Measurements from ENCODE around the gene GLIS1. TPM values are rescaled to one million over a fixed set of nuclear protein-coding genes. Genes with fewer than 3 reads are reported as not detected.

Gene GLIS1
- total and polyA plus RNA-seq, 2 donors (not counting 3 experiments of a cell fraction or from before 2014, with no cell fraction given), result not detected

DNA sequence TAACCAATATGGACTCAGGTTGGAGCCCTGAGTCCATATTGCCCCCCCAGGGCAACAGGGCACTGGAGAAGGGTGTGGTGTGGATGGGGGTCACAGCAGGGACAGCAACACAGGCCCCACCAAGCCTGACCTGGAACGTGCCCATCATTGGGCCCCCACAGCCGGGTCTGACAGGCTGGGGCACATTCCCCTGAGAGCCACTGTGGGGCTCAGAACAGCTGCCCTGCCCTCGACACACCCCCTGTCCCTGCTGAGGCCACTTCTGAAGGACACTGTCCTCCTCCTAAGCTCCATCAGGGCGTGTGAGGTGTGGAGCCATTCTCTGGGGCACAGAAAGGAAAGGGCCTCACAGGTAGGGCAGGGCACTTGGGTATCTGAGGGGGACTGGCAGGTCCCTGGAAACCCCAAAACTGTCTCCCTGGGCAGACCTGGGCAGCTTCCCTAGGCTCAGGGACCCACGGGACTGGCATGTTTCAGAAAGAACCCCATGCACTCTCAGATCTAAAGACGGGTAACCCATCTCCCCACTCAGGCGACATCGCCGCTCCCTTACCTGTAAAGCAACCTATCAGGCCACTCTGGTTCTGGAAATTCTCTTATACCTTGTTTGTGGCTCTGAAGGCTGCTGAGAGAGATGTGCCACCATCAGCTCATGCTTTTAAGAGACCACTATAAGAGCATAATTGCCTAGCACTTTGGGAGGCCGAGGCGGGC lies 184.2 kb downstream of the GLIS1 start:
- Histone ChIP-seq H3K9ac (replicated peaks; ENCODE audit: extremely low read depth, insufficient read depth, low read length) (no peak overlapping the region), H2AFZ (ENCODE audit: low read depth, low read length) (no peak overlapping the region), H3K27me3 (ENCODE audit: control insufficient read depth in 2 of 2, insufficient read depth in 2 of 2, low read length in 2 of 2) (no peaks in the 10 kb centered on the region), H3K4me3 (replicated peaks in 1 of 3; ENCODE audit: insufficient read depth in 1 of 3, low read depth in 1 of 3, low read length in 3 of 3) (no peak overlapping the region), H3K9me3 (replicated peaks; ENCODE audit: control insufficient read depth, insufficient read depth, low read length) (no peaks in the 10 kb centered on the region), H4K20me1 (replicated peaks; ENCODE audit: control insufficient read depth, extremely low read depth, insufficient read depth, low read length) (no peaks in the 10 kb centered on the region), H3K27ac (ENCODE audit: insufficient read depth, low read depth, low read length) (no peak overlapping the region), H3K9me1 (replicated peaks; ENCODE audit: control insufficient read depth, extremely low read depth, insufficient read depth, low read length) (no peaks in the 10 kb centered on the region), H3K4me1 (ENCODE audit: control insufficient read depth, extremely low read depth, insufficient read depth, low read length) (no peaks in the 10 kb centered on the region), H3K79me2 (ENCODE audit: control insufficient read depth, insufficient read depth, low read length) (no peaks in the 10 kb centered on the region), H3K36me3 (ENCODE audit: control insufficient read depth in 2 of 2, extremely low read depth in 1 of 2, insufficient read depth in 2 of 2, low read length in 2 of 2) (no peaks in the 10 kb centered on the region), H3K4me2 (ENCODE audit: insufficient read depth, low read length) (no peak overlapping the region)
- POLR2A ChIA-PET, result no interaction called here
- TF ChIP-seq JUN (IDR thresholded peaks at IDR 0.05; ENCODE audit: borderline replicate concordance, insufficient read depth, insufficient read length, low read depth) (no peak), GATA2 (IDR thresholded peaks at IDR 0.05; ENCODE audit: insufficient read depth, insufficient read length, low read depth, low read length) (no peak), MYC (IDR thresholded peaks at IDR 0.05; ENCODE audit: low read depth, low read length) (no peak), EZH2 (IDR thresholded peaks at IDR 0.05; ENCODE audit: borderline replicate concordance, low read depth, low read length, severe bottlenecking) (no peak), POLR2AphosphoS5 (IDR thresholded peaks at IDR 0.05; ENCODE audit: insufficient read depth, low read depth, low read length) (no peak), FOS (IDR thresholded peaks at IDR 0.05; ENCODE audit: borderline replicate concordance, insufficient read depth, low read length) (no peak), POLR2A (IDR thresholded peaks at IDR 0.05; ENCODE audit: low read depth, low read length) (no peak)
- TF ChIP-seq, protein P1, sequence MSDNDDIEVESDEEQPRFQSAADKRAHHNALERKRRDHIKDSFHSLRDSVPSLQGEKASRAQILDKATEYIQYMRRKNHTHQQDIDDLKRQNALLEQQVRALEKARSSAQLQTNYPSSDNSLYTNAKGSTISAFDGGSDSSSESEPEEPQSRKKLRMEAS (IDR thresholded peaks at IDR 0.05; ENCODE audit: insufficient read depth, insufficient read length), result no peak
- TF ChIP-seq, protein P2, sequence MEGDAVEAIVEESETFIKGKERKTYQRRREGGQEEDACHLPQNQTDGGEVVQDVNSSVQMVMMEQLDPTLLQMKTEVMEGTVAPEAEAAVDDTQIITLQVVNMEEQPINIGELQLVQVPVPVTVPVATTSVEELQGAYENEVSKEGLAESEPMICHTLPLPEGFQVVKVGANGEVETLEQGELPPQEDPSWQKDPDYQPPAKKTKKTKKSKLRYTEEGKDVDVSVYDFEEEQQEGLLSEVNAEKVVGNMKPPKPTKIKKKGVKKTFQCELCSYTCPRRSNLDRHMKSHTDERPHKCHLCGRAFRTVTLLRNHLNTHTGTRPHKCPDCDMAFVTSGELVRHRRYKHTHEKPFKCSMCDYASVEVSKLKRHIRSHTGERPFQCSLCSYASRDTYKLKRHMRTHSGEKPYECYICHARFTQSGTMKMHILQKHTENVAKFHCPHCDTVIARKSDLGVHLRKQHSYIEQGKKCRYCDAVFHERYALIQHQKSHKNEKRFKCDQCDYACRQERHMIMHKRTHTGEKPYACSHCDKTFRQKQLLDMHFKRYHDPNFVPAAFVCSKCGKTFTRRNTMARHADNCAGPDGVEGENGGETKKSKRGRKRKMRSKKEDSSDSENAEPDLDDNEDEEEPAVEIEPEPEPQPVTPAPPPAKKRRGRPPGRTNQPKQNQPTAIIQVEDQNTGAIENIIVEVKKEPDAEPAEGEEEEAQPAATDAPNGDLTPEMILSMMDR (IDR thresholded peaks at IDR 0.05; ENCODE audit: extremely low read depth in 1 of 2, insufficient read depth in 1 of 2, low read depth in 1 of 2, low read length in 2 of 2), result no peak
- DNase-seq (ENCODE audit: low read depth, low spot score), result no peak
- intact Hi-C loops (cut with micrococcal nuclease) (no loop called here), dilution Hi-C loops (cut with MboI; ENCODE audit: extremely low pct_ligation_motif_present, low sequenced_read_pairs) (no loop called here)
- FAIRE-seq, result no peak
- CTCF ChIA-PET, result no interaction called here
- BruUV-seq (replicated peaks), result no TSS peak
